Neuronal stem cell (in vitro differentiated cells): ENCODE results near the gene SSBP2.

Experiments used
- DNase-seq: peaks from one replicate; pipeline ENCODE4 v3.0.0-alpha.2; 2013; ENCODE audit warnings: low spot score
- H2AFZ ChIP-seq: one replicate; pipeline ENCODE4 v1.6.1; 2013; ENCODE audit warnings: mild to moderate bottlenecking, low read length, inconsistent platforms
- H2AK5ac ChIP-seq: 2 replicates; pipeline ENCODE4 v1.6.1; 2013; ENCODE audit warnings: low read depth, mild to moderate bottlenecking, inconsistent platforms, low read length, moderate library complexity, mixed read lengths
- H2BK120ac ChIP-seq: 2 replicates; pipeline ENCODE4 v1.6.1; 2013; ENCODE audit warnings: low read depth, mild to moderate bottlenecking, inconsistent platforms, low read length, moderate library complexity, mixed read lengths
- H2BK12ac ChIP-seq: one replicate; pipeline ENCODE4 v1.6.1; 2013; ENCODE audit warnings: low read length, inconsistent platforms
- H2BK15ac ChIP-seq: 2 replicates; pipeline ENCODE4 v1.6.1; 2013; ENCODE audit warnings: mild to moderate bottlenecking, low read length, inconsistent platforms, mixed read lengths
- H2BK5ac ChIP-seq: one replicate; pipeline ENCODE4 v1.6.1; 2013; ENCODE audit warnings: inconsistent platforms, mild to moderate bottlenecking, low read length, moderate library complexity
- H3K14ac ChIP-seq: one replicate; pipeline ENCODE4 v1.6.1; 2013; ENCODE audit warnings: low read length, inconsistent platforms
- H3K18ac ChIP-seq: 2 replicates; pipeline ENCODE4 v1.6.1; 2013; ENCODE audit warnings: low read length, inconsistent platforms
- H3K23ac ChIP-seq: 2 replicates; pipeline ENCODE4 v1.6.1; 2013; ENCODE audit warnings: low read depth, mild to moderate bottlenecking, mixed read lengths, low read length, inconsistent platforms; ENCODE audit not compliant: poor library complexity
- H3K27ac ChIP-seq: replicated peaks from 3 replicates; pipeline ENCODE4 v1.5.1; 2013; ENCODE audit warnings: low read length, inconsistent platforms
- H3K27me3 ChIP-seq, 3 experiments: 2 replicates each; pipeline ENCODE4 v1.6.1; 2013; ENCODE audit warnings: low read length in 3 of 3, mild to moderate bottlenecking in 2 of 3, inconsistent platforms in 1 of 3, low read depth in 1 of 3, mixed read lengths in 1 of 3, moderate library complexity in 1 of 3; ENCODE audit not compliant: control insufficient read depth in 3 of 3, insufficient read depth in 3 of 3
- H3K36me3 ChIP-seq, 2 donors: replicated peaks in 1 of 2; 2 replicates each; pipeline ENCODE4 v1.6.1; 2013; ENCODE audit warnings: low read length in 2 of 2; ENCODE audit not compliant: control insufficient read depth in 2 of 2, insufficient read depth in 2 of 2
- H3K4ac ChIP-seq: 2 replicates; pipeline ENCODE4 v1.6.1; 2013; ENCODE audit warnings: inconsistent platforms, mild to moderate bottlenecking, low read length, moderate library complexity
- H3K4me1 ChIP-seq, 2 donors: 1 replicate in 1 of 2; 2 replicates in 1 of 2; pipeline ENCODE4 v1.6.1; 2013; ENCODE audit warnings: low read length in 2 of 2, low read depth in 1 of 2; ENCODE audit not compliant: control insufficient read depth in 2 of 2, insufficient read depth in 1 of 2
- H3K4me2 ChIP-seq: one replicate; pipeline ENCODE4 v1.6.1; 2013; ENCODE audit warnings: mild to moderate bottlenecking, low read length, inconsistent platforms; ENCODE audit not compliant: insufficient read depth, poor library complexity, severe bottlenecking
- H3K4me3 ChIP-seq, 2 donors: 2 replicates each; pipeline ENCODE4 v1.5.1; 2013; ENCODE audit warnings: low read length in 2 of 2, mild to moderate bottlenecking in 2 of 2, inconsistent platforms in 1 of 2, moderate library complexity in 1 of 2
- H3K79me1 ChIP-seq: one replicate; pipeline ENCODE4 v1.6.1; 2013; ENCODE audit warnings: low read depth, mild to moderate bottlenecking, inconsistent platforms, low read length, moderate library complexity
- H3K9ac ChIP-seq: one replicate; pipeline ENCODE4 v1.6.1; 2013; ENCODE audit warnings: mild to moderate bottlenecking, low read depth, low read length, inconsistent platforms; ENCODE audit not compliant: poor library complexity
- H3K9me3 ChIP-seq, 2 donors: replicated peaks in 1 of 2; 2 replicates each; pipeline versions ENCODE3 to v1.6.1; 2013; ENCODE audit warnings: low read length in 2 of 2, mild to moderate bottlenecking in 2 of 2, inconsistent platforms in 1 of 2, low read depth in 1 of 2, mixed read lengths in 1 of 2, moderate library complexity in 1 of 2; ENCODE audit not compliant: control insufficient read depth in 2 of 2, insufficient read depth in 1 of 2
- H4K8ac ChIP-seq: one replicate; pipeline ENCODE4 v1.6.1; 2013; ENCODE audit warnings: low read depth, mild to moderate bottlenecking, inconsistent platforms, low read length, moderate library complexity
- H4K91ac ChIP-seq: one replicate; pipeline ENCODE4 v1.6.1; 2013; ENCODE audit warnings: low read length, low read depth, mild to moderate bottlenecking, inconsistent platforms; ENCODE audit not compliant: poor library complexity
- WGBS, 2 donors: extraction: QIAGEN DNeasy Blood & Tissue Kit; methylation state at CpG; one replicate each; pipeline ENCODE4 v1.1.7; 2013; ENCODE audit warnings: missing lambda C conversion rate in 2 of 2, mixed read lengths in 1 of 2; ENCODE audit not compliant: insufficient read length in 2 of 2, insufficient replicate concordance in 1 of 2; ENCODE audit errors: extremely low coverage in 2 of 2; 5-methylcytosine and 5-hydroxymethylcytosine counted together

The SSBP2 gene

DNA sequence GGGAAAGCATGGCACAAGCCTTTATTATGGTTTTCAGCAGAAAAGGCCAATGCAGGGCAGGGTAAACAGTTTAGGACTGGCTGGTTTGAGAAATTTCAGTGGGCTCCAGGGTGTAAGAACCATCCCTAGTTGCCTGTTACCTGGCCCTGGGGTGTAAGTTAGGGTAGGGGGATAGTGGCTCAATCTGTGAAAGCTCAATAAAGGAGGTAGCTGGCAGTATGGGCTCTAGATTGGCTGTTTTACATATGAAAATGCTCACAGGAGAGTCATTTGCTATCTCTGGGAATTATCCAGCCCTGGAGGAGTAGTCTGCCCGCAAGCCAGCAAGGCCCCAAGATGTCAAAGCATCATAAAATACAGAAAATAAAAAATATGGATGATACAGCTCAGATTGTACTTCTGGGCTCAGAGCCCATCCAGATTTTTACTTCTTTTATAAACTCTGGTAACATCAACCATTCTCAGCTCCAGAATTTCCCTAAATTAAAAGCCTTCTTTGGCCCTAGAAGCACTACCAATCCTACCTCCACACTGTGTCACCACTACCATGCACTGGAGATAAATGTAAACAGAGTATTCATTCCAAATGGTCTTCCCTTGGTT, 31.1 kb downstream of the SSBP2 start:
- H2AK5ac ChIP-seq, result no peak overlapping the region
- H4K91ac ChIP-seq, result no peak overlapping the region
- H3K14ac ChIP-seq, result no peak overlapping the region
- H3K4me2 ChIP-seq, result no peak overlapping the region
- no peak overlapping the region for H4K8ac ChIP-seq
- no peak overlapping the region for H3K23ac ChIP-seq
- H2BK5ac ChIP-seq, result no peak overlapping the region
- H3K4me1 ChIP-seq, result peaks cover 4% of the 10 kb centered on the region in 2 donors
- H3K4ac ChIP-seq, result no peak overlapping the region
- no peak overlapping the region for H2BK15ac ChIP-seq
- H3K27ac ChIP-seq, result no peak overlapping the region
- peaks cover 2% of the 10 kb centered on the region for H3K79me1 ChIP-seq
- no peaks in the 10 kb centered on the region for H3K27me3 ChIP-seq
- H2BK120ac ChIP-seq, result no peak overlapping the region
- H3K4me3 ChIP-seq, result no peak overlapping the region
- no peaks in the 10 kb centered on the region for H3K9me3 ChIP-seq
- peaks cover 0 to 17% of the 10 kb centered on the region in 2 donors for H3K36me3 ChIP-seq
- no peak overlapping the region for H2BK12ac ChIP-seq
- H3K9ac ChIP-seq, result no peak overlapping the region
- no CpG with 5 or more reads among the region's 1 CpG for WGBS, 2 donors
- H3K18ac ChIP-seq, result no peak overlapping the region
- DNase-seq, result no peak
- H2AFZ ChIP-seq, result no peak overlapping the region

DNA sequence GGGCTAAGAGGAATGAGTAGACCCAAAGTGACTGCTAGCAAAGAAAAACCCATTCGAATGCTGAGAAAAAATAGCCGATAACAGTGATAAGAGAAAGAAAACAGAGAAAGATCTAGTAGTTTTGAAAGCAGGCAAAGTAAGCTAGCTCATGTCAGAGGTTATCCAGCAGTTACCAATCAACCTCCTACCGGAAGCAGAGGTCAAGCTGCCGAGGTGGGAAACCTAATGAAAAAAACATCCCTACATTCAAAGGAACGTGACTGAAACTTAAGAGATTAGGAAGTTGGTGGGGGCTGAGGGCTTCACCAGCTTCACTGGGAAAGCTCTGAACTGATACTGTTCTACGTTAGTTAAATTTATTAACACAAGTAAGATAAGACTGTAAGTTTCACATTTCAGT, 32.6 kb downstream of the SSBP2 start:
- Histone ChIP-seq H3K23ac (no peak overlapping the region), H2AFZ (no peak overlapping the region), H3K9me3 (no peaks in the 10 kb centered on the region), H3K9ac (no peak overlapping the region), H2BK15ac (no peak overlapping the region), H4K8ac (no peak overlapping the region), H2BK120ac (no peak overlapping the region), H3K79me1 (peaks cover 2% of the 10 kb centered on the region), H2BK5ac (no peak overlapping the region), H2AK5ac (no peak overlapping the region), H3K4me3 (no peak overlapping the region), H3K4ac (no peak overlapping the region), H3K18ac (no peak overlapping the region), H3K14ac (no peak overlapping the region), H3K36me3 (peaks cover 0 to 15% of the 10 kb centered on the region in 2 donors), H3K27me3 (no peaks in the 10 kb centered on the region), H3K4me1 (peaks cover 4% of the 10 kb centered on the region in 2 donors), H3K4me2 (no peak overlapping the region), H4K91ac (no peak overlapping the region), H2BK12ac (no peak overlapping the region), H3K27ac (no peak overlapping the region)
- DNase-seq, result no peak
- no CpG with 5 or more reads among the region's 6 CpGs for WGBS, 2 donors

DNA sequence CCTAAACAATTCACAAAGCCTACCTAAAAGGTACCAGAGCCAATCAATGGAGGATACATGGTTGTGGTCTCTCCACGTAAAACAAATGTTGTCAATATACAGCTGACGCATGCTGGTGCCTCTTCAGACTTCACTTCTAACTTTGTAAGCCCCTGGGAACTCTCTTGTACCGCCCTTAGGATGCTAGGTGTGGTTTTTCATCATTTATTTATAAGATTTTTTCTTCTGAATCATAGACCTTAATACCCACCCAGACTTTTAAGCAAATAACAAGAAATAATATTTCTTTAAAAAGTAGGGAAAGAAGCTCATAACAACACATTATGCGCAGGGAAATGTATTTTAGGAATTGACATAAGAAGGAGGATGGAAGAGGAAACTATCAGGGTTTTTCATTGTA, 33.0 kb downstream of the SSBP2 start:
- H3K4me1 ChIP-seq, result peaks cover 4% of the 10 kb centered on the region in 2 donors
- H2AFZ ChIP-seq, result no peak overlapping the region
- no peak overlapping the region for H3K4me2 ChIP-seq
- no peak overlapping the region for H4K91ac ChIP-seq
- no peak overlapping the region for H2BK120ac ChIP-seq
- no peak overlapping the region for H3K9ac ChIP-seq
- H3K18ac ChIP-seq, result no peak overlapping the region
- H3K9me3 ChIP-seq, result no peaks in the 10 kb centered on the region
- no peak overlapping the region for H3K4me3 ChIP-seq
- H2BK5ac ChIP-seq, result no peak overlapping the region
- H4K8ac ChIP-seq, result no peak overlapping the region
- H3K23ac ChIP-seq, result no peak overlapping the region
- H2AK5ac ChIP-seq, result no peak overlapping the region
- H2BK12ac ChIP-seq, result no peak overlapping the region
- H2BK15ac ChIP-seq, result no peak overlapping the region
- H3K79me1 ChIP-seq, result peaks cover 2% of the 10 kb centered on the region
- H3K4ac ChIP-seq, result no peak overlapping the region
- H3K27ac ChIP-seq, result no peak overlapping the region
- no CpG with 5 or more reads among the region's 4 CpGs for WGBS, 2 donors
- no peaks in the 10 kb centered on the region for H3K27me3 ChIP-seq
- no peak for DNase-seq
- no peak overlapping the region for H3K14ac ChIP-seq
- peaks cover 0 to 15% of the 10 kb centered on the region in 2 donors for H3K36me3 ChIP-seq

DNA sequence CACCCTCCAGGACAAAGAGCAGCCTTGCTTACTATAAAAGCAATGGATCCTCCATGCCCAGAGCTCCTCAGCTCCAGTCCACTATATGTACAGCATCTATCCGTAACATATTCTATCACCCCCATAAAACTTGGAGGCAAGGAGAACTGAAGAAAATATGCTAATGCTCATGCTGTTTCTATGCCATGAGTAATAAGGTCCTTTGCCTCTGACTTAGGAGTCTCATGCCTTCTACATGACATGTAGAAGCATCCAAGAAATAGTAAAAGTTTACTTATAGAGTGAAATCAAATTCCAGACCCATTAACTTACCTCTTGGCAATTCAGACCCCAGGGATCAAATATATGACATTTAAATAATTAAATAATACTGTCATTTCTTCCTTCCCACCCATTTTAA, 33.7 kb downstream of the SSBP2 start:
- no peak overlapping the region for H3K27ac ChIP-seq
- H3K9ac ChIP-seq, result no peak overlapping the region
- H2BK120ac ChIP-seq, result no peak overlapping the region
- H3K27me3 ChIP-seq, result no peaks in the 10 kb centered on the region
- no peak overlapping the region for H2AK5ac ChIP-seq
- no peak overlapping the region for H2BK5ac ChIP-seq
- no peak overlapping the region for H4K91ac ChIP-seq
- DNase-seq, result no peak
- no CpG with 5 or more reads among the region's 1 CpG for WGBS, 2 donors
- H2BK12ac ChIP-seq, result no peak overlapping the region
- no peak overlapping the region for H2AFZ ChIP-seq
- no peak overlapping the region for H3K23ac ChIP-seq
- no peak overlapping the region for H2BK15ac ChIP-seq
- H3K4ac ChIP-seq, result no peak overlapping the region
- no peak overlapping the region for H3K4me3 ChIP-seq
- H3K9me3 ChIP-seq, result no peaks in the 10 kb centered on the region
- H3K79me1 ChIP-seq, result peaks cover 2% of the 10 kb centered on the region
- no peak overlapping the region for H3K14ac ChIP-seq
- H4K8ac ChIP-seq, result no peak overlapping the region
- H3K18ac ChIP-seq, result no peak overlapping the region
- H3K4me2 ChIP-seq, result no peak overlapping the region
- H3K36me3 ChIP-seq, result peaks cover 0 to 15% of the 10 kb centered on the region in 2 donors
- peaks cover 4% of the 10 kb centered on the region in 2 donors for H3K4me1 ChIP-seq
